GM12874 (cell line): ENCODE data around the gene PTPRD.

ENCODE experiments used
- TF ChIP-seq, protein P1 (sequence below): IDR thresholded peaks from 2 replicates; pipeline ENCODE4 v1.5.1; 2011; ENCODE audit warnings: low read depth, mild to moderate bottlenecking, control low read depth, low read length, moderate library complexity; ENCODE audit not compliant: insufficient read depth

PTPRD gene

DNA sequence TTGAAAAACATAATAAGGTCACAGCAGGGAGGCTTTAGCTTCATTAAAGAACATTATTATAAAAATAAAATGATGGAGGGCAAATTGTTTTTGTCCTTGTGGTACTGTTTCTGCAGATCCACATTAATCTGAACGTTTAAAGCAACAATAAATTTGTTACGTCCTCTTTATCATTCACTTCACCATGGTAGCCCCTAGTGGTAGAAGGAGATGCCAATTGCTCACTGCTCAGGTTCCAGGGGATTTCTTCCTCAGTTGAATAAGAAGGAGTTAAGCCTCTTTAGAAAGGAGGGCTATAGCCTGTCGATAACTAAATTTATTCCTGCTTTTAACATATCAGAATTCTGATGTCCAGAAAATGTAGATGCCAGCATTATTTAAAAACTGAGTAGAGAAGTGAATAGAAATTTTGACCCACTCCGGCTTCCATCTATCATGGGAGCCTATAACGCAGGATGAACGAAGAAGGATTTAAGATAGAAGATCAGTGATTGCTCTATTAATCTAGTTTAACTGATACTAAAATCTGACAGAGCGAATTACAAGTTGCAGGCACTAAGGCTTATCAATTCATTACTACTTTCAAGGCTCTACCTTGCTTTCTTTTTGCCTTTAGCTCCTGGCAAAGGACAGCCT, 692.3 kb downstream of the PTPRD start:
- TF ChIP-seq, protein P1, sequence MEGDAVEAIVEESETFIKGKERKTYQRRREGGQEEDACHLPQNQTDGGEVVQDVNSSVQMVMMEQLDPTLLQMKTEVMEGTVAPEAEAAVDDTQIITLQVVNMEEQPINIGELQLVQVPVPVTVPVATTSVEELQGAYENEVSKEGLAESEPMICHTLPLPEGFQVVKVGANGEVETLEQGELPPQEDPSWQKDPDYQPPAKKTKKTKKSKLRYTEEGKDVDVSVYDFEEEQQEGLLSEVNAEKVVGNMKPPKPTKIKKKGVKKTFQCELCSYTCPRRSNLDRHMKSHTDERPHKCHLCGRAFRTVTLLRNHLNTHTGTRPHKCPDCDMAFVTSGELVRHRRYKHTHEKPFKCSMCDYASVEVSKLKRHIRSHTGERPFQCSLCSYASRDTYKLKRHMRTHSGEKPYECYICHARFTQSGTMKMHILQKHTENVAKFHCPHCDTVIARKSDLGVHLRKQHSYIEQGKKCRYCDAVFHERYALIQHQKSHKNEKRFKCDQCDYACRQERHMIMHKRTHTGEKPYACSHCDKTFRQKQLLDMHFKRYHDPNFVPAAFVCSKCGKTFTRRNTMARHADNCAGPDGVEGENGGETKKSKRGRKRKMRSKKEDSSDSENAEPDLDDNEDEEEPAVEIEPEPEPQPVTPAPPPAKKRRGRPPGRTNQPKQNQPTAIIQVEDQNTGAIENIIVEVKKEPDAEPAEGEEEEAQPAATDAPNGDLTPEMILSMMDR = no peak

DNA sequence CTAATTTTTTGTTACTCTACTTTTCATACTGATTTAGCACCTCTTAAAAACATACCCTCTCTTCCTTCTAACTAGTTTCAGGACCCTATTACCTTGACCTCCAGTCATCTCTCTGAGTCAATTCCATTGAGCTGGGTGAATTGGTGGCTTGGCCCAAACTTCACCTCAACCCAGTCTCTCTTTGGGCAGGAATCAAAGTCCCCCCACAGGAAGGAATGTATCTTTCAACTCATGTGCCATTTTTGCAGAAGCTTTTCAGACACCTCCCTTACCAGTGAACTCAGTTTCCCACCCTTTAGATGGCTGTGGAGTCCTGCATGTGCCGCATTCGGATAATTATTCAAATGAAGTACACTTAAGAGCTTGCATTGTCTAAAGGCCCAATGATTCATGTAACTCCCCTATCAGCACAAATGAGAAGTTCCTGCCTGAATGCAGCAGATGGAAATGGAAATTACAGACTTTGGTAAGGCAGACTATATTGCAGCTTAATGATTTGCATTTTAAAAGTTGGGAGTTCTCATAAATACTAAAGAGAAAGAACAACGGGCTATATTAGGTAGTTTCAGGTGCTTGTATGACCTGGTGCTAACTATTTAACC, 693.5 kb downstream of the PTPRD start:
- TF ChIP-seq, protein P1 = no peak

GRCh38 chr9:9917400-9917799, 695.4 kb downstream of the PTPRD start:
- TF ChIP-seq, protein P1 = no peak

- TF ChIP-seq, protein P1 = no peak
Observed at GRCh38 chr9:9914174-9914573, 698.6 kb downstream of the PTPRD start.

- TF ChIP-seq, protein P1 = no peak
Observed at GRCh38 chr9:9913276-9913832, 699.4 kb downstream of the PTPRD start.

DNA sequence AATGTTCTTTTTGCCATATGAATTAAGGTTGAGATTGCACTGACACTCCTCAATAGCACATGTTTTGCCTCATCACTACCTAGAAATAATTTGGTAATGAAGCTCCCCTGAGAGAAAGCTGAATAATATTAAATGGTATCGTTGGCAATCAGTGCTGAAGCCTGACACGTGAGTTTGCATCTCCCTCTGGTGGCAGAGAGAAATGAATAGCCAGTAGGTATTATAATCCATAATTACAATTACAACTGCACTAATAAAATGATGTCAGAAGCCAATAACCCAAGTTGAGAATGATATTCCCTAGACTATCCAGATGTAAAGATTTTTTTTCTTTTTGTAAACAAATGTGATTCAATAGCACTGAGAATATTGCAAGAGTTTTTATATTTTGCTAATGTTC, 700.3 kb downstream of the PTPRD start:
- TF ChIP-seq, protein P1 = peak; percentile 21; the same call in 1 of the 2 replicates

GRCh38 chr9:9905736-9906135, 707.1 kb downstream of the PTPRD start:
- TF ChIP-seq, protein P1 = no peak
